ENCODE data around the gene ODF4. TPM values are rescaled to one million over a fixed set of nuclear protein-coding genes. Genes with fewer than 3 reads are reported as not detected.
"Not testable (repeated sequence)": the region's sequence is repeated elsewhere in the genome, so short reads cannot be mapped to it uniquely, and the experiment has no call there.

ODF4 gene
- polyA plus RNA-seq, 1 donor = not detected

- DNase-seq = peak; percentile 64
These were observed 12.9 kb upstream of the ODF4 start for GRCh38 chr17:8326511-8327302.

DNA sequence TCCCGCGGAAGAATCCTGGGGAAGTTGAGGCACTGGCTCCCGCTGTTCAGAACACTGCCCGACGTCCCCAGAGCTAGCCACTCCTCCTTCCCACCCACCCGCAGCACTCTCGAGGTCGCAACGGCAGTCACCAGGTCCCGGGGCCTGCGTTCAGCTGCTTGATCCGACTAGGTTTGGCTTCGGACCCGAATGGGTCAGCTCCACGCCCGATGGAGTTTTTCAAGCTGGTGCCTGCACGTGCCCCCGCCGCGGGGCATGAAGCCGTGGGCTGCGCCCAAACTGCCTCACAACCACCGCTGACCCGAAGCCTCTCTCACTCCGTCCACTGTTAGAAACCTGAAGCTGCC is 12.4 kb upstream of the ODF4 start:
- DNase-seq = no peak

- DNase-seq = no peak
These were observed 7.5 kb upstream of the ODF4 start for GRCh38 chr17:8332128-8332527.

- no peak for DNase-seq
These were observed 7.0 kb upstream of the ODF4 start for GRCh38 chr17:8332688-8333087.

GRCh38 chr17:8333281-8333680 is 6.4 kb upstream of the ODF4 start:
- DNase-seq = no peak

DNA sequence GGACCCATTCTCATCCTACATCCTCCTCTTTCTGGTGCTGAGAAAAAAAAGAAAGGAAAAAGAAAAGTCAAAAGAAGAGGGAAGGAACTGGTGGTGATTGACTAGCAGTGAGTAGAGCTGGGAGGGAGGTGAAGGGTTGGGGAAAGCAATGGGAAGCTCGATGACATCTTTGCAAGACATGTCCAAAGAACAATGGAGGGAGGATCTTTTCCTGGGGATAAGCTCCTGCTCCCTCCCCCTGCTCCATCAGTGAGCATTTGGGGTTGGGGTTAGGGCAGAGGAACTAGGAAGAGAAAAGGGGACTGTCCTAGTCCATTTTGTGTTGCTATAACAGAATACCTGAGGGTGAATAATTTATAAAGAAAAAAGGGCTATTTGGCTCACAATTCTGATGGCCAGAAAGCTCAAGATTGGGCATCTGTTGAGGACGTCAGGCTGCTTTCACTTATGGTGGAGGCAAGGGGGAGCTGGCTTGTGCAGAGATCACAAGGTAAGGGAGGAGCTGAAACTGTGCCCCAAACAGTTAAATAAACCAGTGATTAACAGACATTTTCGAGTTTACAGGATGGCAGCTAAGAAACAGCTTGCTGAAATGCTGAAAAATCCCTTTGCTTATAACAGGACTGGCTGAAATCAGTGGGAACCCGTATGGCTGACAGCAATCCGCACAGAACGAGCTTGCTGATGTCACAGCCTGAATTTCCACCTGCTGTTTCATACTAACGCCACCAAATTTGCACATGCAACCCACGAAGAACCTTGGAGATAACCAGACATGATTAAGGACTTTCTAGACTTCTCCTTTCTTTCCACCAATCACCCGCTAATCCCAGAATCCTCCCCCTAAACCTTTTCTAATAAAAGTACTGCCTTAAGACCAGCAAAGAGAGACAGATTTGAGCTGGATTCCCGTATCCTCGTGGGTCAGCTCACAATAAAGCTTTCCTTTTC is 1.6 kb upstream of the ODF4 start:
- no peak for DNase-seq

GRCh38 chr17:8338753-8339140 is 893 bp upstream of the ODF4 start:
- no peak for DNase-seq

DNA sequence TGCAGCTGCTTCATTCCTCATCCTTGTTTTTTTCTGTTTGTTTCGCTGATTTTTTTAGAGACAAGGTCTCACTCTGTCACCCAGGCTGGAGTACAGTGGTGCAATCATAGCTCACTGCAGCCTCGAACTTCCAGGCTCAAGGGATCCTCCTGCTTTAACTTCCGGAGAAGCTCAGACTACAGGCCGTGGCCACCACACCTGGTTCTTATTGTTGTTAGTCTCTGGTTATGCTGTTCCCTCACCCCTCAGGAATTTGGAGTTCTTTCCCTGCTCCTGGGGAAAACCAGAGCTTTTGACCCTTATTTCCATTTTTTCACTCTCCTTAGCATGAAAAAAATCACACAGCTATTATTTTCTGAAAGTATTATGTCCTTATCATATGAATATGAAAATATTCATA is 1.8 kb downstream of the ODF4 start:
- DNase-seq = no peak

GRCh38 chr17:8345052-8345690 is 5.5 kb downstream of the ODF4 start:
- no peak for DNase-seq

DNA sequence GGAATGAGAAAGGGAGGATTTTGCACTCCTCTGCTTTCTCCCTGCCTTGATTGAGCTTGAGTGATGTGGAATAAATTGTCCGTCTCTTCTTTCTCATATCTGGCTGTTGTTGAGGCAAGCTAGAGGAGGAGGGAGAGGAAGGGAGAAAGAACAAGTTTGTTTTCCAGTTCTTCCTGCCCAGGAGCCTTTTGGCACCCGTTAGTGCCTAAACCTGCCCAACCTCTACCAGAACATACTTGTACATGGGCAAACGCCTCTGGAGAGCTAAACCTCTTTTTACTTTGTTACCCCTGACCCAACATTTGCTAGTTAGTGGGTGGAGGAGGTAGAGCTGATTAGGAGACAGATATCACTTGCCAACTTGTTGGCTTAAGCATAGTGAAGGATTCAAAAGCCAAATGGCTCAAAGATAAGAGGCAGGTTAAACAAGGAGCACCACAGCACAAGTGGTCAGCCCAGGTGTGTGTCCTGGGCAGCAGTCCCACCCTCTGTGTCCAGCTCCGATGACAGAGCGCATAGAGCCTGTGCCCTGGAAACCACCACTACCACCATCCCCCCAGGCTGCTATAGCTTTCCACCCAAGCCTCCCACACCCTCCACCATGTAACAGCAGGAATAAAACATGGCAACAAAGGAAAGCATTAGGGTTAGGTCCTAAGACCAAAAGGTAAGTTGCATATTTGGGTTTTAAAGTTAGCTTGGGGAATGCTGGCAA is 6.5 kb downstream of the ODF4 start:
- no peak for DNase-seq

- DNase-seq = not testable (repeated sequence)
These were observed 7.4 kb downstream of the ODF4 start for GRCh38 chr17:8347001-8347400.

- DNase-seq = no peak
These were observed 10.7 kb downstream of the ODF4 start for GRCh38 chr17:8350339-8350738.

DNA sequence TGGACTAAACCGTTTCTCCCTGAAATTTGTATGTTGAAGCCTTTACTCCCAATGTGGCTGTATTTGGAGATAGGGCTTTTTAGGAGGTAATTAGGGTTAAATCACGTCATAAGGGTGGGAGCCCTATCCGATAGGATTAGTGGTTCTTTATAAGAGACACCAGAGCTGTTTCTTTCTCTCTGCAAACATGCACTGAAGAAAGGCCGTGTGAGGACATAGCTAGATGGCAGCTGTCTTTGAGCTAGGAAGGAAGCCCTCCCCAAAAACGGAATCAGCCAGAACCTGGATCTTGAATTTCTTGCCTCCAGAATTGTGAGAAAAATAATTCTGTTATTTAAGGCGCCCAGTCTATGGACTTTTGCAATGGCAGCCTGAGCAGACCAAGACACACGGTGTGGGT is 14.1 kb downstream of the ODF4 start:
- DNase-seq = no peak

DNA sequence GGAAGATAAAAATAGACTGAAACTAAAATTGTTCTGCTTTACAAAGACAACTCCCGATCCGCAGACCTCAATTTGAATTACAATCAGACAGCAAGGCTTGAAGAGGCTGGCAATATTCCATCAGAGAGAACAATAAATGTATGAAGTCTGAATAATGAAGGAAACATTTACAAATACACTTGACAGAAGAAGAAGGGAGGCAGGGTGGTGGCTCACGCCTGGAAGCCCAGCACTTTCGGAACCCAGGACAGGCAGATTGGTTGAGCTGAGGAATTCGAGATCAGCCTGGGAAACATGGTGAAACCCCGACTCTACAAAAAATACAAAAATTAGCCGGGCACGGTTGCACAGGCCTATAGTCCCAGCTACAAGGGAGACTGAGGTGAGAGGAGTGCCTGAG is 14.6 kb downstream of the ODF4 start:
- DNase-seq = no peak

- DNase-seq = no peak
These were observed 18.3 kb downstream of the ODF4 start for GRCh38 chr17:8357910-8358309.

DNA sequence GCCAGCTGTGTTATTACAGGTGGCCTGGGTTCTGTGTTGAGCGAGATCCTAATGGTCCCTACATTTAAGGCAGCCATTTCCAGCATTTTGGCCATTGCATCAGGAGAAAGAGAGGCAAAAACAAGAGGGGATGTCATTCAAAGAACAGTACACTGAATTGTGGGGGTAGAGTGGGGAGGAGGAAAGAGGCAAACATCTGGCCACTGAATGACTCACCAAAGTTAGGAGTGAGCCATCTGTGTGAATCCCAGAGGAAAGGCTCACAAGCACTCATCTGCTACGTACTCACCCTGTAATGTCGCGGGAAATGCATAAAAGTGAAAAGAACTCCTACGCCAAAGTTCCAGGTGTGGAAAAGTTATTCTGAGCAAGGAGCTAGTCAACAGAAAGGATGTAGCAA is 20.1 kb downstream of the ODF4 start:
- DNase-seq = peak; percentile 59

GRCh38 chr17:8360260-8360659 is 20.6 kb downstream of the ODF4 start:
- DNase-seq = no peak

GRCh38 chr17:8360751-8361150 is 21.1 kb downstream of the ODF4 start:
- no peak for DNase-seq

- DNase-seq = no peak
These were observed 23.2 kb downstream of the ODF4 start for GRCh38 chr17:8362651-8363332.

GRCh38 chr17:8365143-8365542 is 25.5 kb downstream of the ODF4 start:
- no peak for DNase-seq

DNA sequence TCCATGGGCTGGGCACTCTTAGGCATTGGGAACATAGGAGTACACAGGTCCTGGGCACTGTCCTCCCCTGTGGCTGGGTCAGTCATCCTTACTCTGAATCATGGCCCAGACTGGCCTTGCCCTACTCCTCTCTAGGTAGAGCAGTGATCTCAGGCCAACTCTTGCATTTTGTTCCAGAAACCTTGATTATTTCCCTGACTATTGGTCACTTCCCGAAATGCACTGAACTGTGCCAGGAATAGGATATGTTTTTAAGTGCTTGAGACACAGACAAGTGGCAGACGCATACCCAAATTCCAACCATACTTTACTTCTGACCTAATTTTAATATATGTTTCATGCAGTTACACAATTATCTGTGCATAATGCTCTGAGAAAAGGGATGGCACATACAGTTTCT is 26.6 kb downstream of the ODF4 start:
- DNase-seq = no peak

DNA sequence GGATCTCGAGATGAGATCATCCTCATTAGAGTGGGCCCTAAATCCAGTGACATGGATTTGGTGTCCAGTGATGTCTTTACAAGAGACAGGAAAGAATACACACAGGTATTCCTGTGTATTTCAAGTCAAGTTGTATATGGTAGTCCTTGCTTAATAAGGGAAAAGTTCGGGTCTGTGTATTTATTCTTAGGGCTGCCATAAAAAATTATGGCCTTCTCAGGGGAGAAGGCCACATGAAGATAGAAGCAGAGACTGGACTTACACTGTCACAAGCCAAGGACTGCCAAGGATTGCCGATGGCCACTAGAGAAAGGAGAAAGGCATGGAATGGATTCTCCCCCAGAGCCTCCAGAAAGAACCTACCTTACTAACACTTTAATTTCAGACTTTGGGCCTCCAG is 28.6 kb downstream of the ODF4 start:
- DNase-seq = no peak
